ENCODE results near the gene CSF2.

Gene CSF2

GRCh38 chr5:132055441-132055807, 18.2 kb upstream of the CSF2 start:
- no peak for DNase-seq

GRCh38 chr5:132055808-132056609, 17.6 kb upstream of the CSF2 start:
- DNase-seq, result peak; percentile 56

- DNase-seq, result no peak
Measured at GRCh38 chr5:132056610-132057497, 16.7 kb upstream of the CSF2 start.

- DNase-seq, result no peak
Measured at GRCh38 chr5:132057498-132058255, 15.9 kb upstream of the CSF2 start.

- no peak for DNase-seq
Measured at GRCh38 chr5:132058646-132059042, 14.9 kb upstream of the CSF2 start.

GRCh38 chr5:132059043-132059695, 14.4 kb upstream of the CSF2 start:
- DNase-seq, result peak; percentile 25

- peak; percentile 3 for DNase-seq
Measured at GRCh38 chr5:132059696-132060500, 13.7 kb upstream of the CSF2 start.

- DNase-seq, result peak; percentile 1
Measured at GRCh38 chr5:132060501-132061161, 13.0 kb upstream of the CSF2 start, which contains the start of gene IL3. Gene IL3, plus strand, starts transcription at chr5:132060655. Its CDS starts 52 bp downstream, at chr5:132060707.

GRCh38 chr5:132063090-132063911, 10.3 kb upstream of the CSF2 start:
- DNase-seq, result peak; percentile 82

- DNase-seq, result no peak
Measured at GRCh38 chr5:132064140-132064539, 9.4 kb upstream of the CSF2 start.

GRCh38 chr5:132064738-132065331, 8.8 kb upstream of the CSF2 start:
- peak; percentile 80 for DNase-seq

- peak; percentile 41 for DNase-seq
Measured at GRCh38 chr5:132065351-132065937, 8.1 kb upstream of the CSF2 start.

- DNase-seq, result no peak
Measured at GRCh38 chr5:132065951-132066701, 7.5 kb upstream of the CSF2 start.

GRCh38 chr5:132066871-132067270, 6.7 kb upstream of the CSF2 start:
- DNase-seq, result no peak

- DNase-seq, result no peak
Measured at GRCh38 chr5:132067451-132067850, 6.1 kb upstream of the CSF2 start.

- no peak for DNase-seq
Measured at GRCh38 chr5:132067941-132068808, 5.4 kb upstream of the CSF2 start.

GRCh38 chr5:132069561-132069960, 4.0 kb upstream of the CSF2 start:
- no peak for DNase-seq

- no peak for DNase-seq
Measured at GRCh38 chr5:132069994-132070393, 3.6 kb upstream of the CSF2 start.

All from activated gamma-delta T cell treated with Interleukin-2 at 50 U/mL for 16 hours (primary cell).